ENCODE measurements around the gene CDC42BPA. TPM values are rescaled to one million over a fixed set of nuclear protein-coding genes. Genes with fewer than 3 reads are reported as not detected.

The CDC42BPA gene
- polyA plus RNA-seq, 1 donor (not counting 4 experiments of a cell fraction or from before 2014, with no cell fraction given): 9.2 TPM

DNA sequence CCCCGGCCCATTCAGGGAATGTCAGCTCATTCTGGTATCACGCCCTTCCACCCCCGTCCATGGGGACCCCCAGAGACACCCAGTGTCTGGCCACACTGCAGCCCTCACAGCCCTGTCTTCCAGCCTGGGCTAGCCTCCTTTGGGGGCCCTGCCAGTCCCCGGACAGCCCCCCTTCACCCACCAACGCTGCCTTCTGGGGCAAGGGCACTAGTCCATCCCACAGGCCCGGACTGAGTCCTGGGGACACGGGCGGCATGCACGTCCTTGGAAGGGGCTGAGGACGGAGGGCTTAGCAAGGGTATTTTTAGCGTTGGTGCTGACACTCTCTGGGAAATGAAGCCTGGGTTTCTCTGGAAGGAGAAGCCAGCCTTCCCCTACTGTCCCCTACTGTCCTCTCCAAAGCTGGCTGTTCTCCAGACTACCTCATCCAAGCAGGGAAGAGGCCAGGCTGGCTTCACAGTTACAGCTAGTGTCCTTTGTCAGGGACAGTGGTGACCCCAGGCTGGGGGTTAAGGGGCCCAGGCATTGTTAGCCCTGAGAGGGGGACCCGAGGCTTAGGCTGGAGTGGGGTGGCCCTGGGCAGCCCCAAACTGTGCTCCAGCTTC, 338.7 kb downstream of the CDC42BPA start:
- H3K9me1 ChIP-seq (ENCODE audit: control insufficient read depth, extremely low read depth, insufficient read depth, low read length): no peaks in the 10 kb centered on the region
- H2AFZ ChIP-seq (ENCODE audit: control insufficient read depth, low read length): no peak overlapping the region
- no peaks in the 10 kb centered on the region for H3K36me3 ChIP-seq (ENCODE audit: control insufficient read depth in 2 of 2, extremely low read depth in 1 of 2, insufficient read depth in 2 of 2, low read length in 2 of 2)
- no peak for TF ChIP-seq EZH2 (IDR thresholded peaks at IDR 0.05; ENCODE audit: low read length)
- TF ChIP-seq, protein P1, sequence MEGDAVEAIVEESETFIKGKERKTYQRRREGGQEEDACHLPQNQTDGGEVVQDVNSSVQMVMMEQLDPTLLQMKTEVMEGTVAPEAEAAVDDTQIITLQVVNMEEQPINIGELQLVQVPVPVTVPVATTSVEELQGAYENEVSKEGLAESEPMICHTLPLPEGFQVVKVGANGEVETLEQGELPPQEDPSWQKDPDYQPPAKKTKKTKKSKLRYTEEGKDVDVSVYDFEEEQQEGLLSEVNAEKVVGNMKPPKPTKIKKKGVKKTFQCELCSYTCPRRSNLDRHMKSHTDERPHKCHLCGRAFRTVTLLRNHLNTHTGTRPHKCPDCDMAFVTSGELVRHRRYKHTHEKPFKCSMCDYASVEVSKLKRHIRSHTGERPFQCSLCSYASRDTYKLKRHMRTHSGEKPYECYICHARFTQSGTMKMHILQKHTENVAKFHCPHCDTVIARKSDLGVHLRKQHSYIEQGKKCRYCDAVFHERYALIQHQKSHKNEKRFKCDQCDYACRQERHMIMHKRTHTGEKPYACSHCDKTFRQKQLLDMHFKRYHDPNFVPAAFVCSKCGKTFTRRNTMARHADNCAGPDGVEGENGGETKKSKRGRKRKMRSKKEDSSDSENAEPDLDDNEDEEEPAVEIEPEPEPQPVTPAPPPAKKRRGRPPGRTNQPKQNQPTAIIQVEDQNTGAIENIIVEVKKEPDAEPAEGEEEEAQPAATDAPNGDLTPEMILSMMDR (optimal IDR thresholded peaks at IDR 0.05 in 1 of 3, IDR thresholded peaks at IDR 0.05 in 1 of 3, conservative IDR thresholded peaks at IDR 0.05 in 1 of 3; ENCODE audit: extremely low read depth in 1 of 3, insufficient read depth in 2 of 3, low read length in 3 of 3): no peak
- H3K9ac ChIP-seq (ENCODE audit: control insufficient read depth, extremely low read depth, insufficient read depth, low read length): no peak overlapping the region
- H3K4me1 ChIP-seq (ENCODE audit: control insufficient read depth, extremely low read depth, insufficient read depth, low read length): no peaks in the 10 kb centered on the region
- no peak for DNase-seq (ENCODE audit: low read depth, low spot score)
- no peaks in the 10 kb centered on the region for H3K79me2 ChIP-seq (ENCODE audit: control insufficient read depth, insufficient read depth, low read length)
- H3K27me3 ChIP-seq (ENCODE audit: control insufficient read depth, extremely low read depth, insufficient read depth, low read length): no peaks in the 10 kb centered on the region
- H3K4me2 ChIP-seq (ENCODE audit: control insufficient read depth, extremely low read depth, insufficient read depth, low read depth, low read length): no peak overlapping the region
- dilution Hi-C loops (cut with MboI; ENCODE audit: extremely low pct_ligation_motif_present, low sequenced_read_pairs): no loop called here
- no peaks in the 10 kb centered on the region for H3K9me3 ChIP-seq (ENCODE audit: control insufficient read depth, low read depth, low read length)
- no peak overlapping the region for H3K27ac ChIP-seq (ENCODE audit: control insufficient read depth, insufficient read depth, low read length)
- H4K20me1 ChIP-seq (ENCODE audit: control insufficient read depth, extremely low read depth, insufficient read depth, low read length): no peaks in the 10 kb centered on the region
- FAIRE-seq: no peak
- no peak overlapping the region for H3K4me3 ChIP-seq (ENCODE audit: control insufficient read depth in 2 of 3, extremely low read depth in 1 of 3, insufficient read depth in 2 of 3, low read depth in 1 of 3, low read length in 3 of 3)

DNA sequence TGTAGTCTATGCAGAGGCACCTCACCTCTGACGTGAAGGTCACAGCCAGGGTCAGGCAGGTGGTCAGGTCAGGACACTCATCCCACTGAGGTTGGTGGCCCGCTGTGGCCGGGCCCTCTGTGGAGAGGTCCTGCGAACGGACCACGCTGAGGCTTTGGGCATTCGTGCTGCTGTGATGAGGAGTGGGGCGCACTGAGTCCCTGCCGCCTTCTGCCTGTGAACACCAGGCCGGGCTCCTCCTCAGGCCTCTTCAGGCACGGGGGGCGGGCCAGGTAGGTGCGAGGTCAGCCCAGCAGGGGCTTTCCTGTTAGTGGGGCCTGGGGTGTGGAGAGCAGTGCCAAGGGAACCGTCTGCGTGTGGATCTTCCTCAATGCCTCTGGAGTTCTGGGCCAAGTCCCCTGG, 339.2 kb downstream of the CDC42BPA start:
- TF ChIP-seq EZH2 (IDR thresholded peaks at IDR 0.05; ENCODE audit: low read length): no peak
- TF ChIP-seq, protein P1 (optimal IDR thresholded peaks at IDR 0.05 in 1 of 3, IDR thresholded peaks at IDR 0.05 in 1 of 3, conservative IDR thresholded peaks at IDR 0.05 in 1 of 3; ENCODE audit: extremely low read depth in 1 of 3, insufficient read depth in 2 of 3, low read length in 3 of 3): no peak
- H3K27ac ChIP-seq (ENCODE audit: control insufficient read depth, insufficient read depth, low read length): no peak overlapping the region
- dilution Hi-C loops (cut with MboI; ENCODE audit: extremely low pct_ligation_motif_present, low sequenced_read_pairs): no loop called here

More for the DNA sequence above, 339.2 kb downstream of the CDC42BPA start:
- Histone ChIP-seq H3K4me1 (ENCODE audit: control insufficient read depth, extremely low read depth, insufficient read depth, low read length) (peaks cover 5% of the 10 kb centered on the region), H2AFZ (ENCODE audit: control insufficient read depth, low read length) (no peak overlapping the region), H4K20me1 (ENCODE audit: control insufficient read depth, extremely low read depth, insufficient read depth, low read length) (no peaks in the 10 kb centered on the region), H3K9me3 (ENCODE audit: control insufficient read depth, low read depth, low read length) (no peaks in the 10 kb centered on the region), H3K4me2 (ENCODE audit: control insufficient read depth, extremely low read depth, insufficient read depth, low read depth, low read length) (no peak overlapping the region), H3K79me2 (ENCODE audit: control insufficient read depth, insufficient read depth, low read length) (no peaks in the 10 kb centered on the region), H3K9me1 (ENCODE audit: control insufficient read depth, extremely low read depth, insufficient read depth, low read length) (no peaks in the 10 kb centered on the region), H3K27me3 (ENCODE audit: control insufficient read depth, extremely low read depth, insufficient read depth, low read length) (no peaks in the 10 kb centered on the region), H3K36me3 (ENCODE audit: control insufficient read depth in 2 of 2, extremely low read depth in 1 of 2, insufficient read depth in 2 of 2, low read length in 2 of 2) (no peaks in the 10 kb centered on the region), H3K9ac (ENCODE audit: control insufficient read depth, extremely low read depth, insufficient read depth, low read length) (no peak overlapping the region), H3K4me3 (ENCODE audit: control insufficient read depth in 2 of 3, extremely low read depth in 1 of 3, insufficient read depth in 2 of 3, low read depth in 1 of 3, low read length in 3 of 3) (no peak overlapping the region)
- FAIRE-seq: no peak
- DNase-seq (ENCODE audit: low read depth, low spot score): no peak
